Liver (tissue), 3 donors: ENCODE data around the gene PTPN20.
"Not testable (repeated sequence)": the region's sequence is repeated elsewhere in the genome, so short reads cannot be mapped to it uniquely, and the experiment has no call there.

Experiments
- ATF3 ChIP-seq: IDR thresholded peaks from 2 replicates; pipeline ENCODE4 v1.6.1; 2016; ENCODE audit warnings: antibody characterized with exemption
- CTCF ChIP-seq: fragments of 150-350 bp; IDR thresholded peaks from 2 replicates; pipeline ENCODE4 v1.5.1; 2017; ENCODE audit warnings: improper control_type of control experiment, low read depth, low read length; ENCODE audit not compliant: missing input control
- FOXA1 ChIP-seq: IDR thresholded peaks from 2 replicates; pipeline ENCODE4 v1.6.1; 2016; ENCODE audit warnings: antibody characterized with exemption
- MAX ChIP-seq: IDR thresholded peaks from 2 replicates; pipeline ENCODE4 v1.6.1; 2016; ENCODE audit warnings: antibody characterized with exemption
- RAD21 ChIP-seq, 2 donors: IDR thresholded peaks; 2 replicates each; pipeline ENCODE4 v1.6.1; 2016; ENCODE audit warnings: antibody characterized with exemption in 2 of 2, mild to moderate bottlenecking in 2 of 2
- RXRA ChIP-seq, 2 donors: IDR thresholded peaks; 2 replicates each; pipeline ENCODE4 v1.6.1; 2017 to 2018; ENCODE audit warnings: antibody characterized with exemption in 2 of 2, mild to moderate bottlenecking in 1 of 2
- TAF1 ChIP-seq: conservative IDR thresholded peaks from 2 replicates; pipeline ENCODE4 v1.6.1; 2016; ENCODE audit warnings: antibody characterized with exemption, mild to moderate bottlenecking
- donor health status: healthy.
- donor health status: healthy.

GRCh38 chr10:46987233-46987924 is 76.2 kb downstream of the PTPN20 start:
- not testable (repeated sequence) for TF ChIP-seq CTCF; MAX; FOXA1; RXRA (IDR thresholded peaks at IDR 0.05); TAF1; RAD21 (IDR thresholded peaks at IDR 0.05); ATF3
